GM12878 (cell line): ENCODE data around the gene SNX33.
"Not testable (repeated sequence)": the region's sequence is repeated elsewhere in the genome, so short reads cannot be mapped to it uniquely, and the experiment has no call there.

Experiments
- NR2C1 ChIP-seq: fragments of 450-650 bp; IDR thresholded peaks from 2 replicates; pipeline ENCODE4 v1.6.1; 2017; ENCODE audit warnings: antibody characterized with exemption, mild to moderate bottlenecking, moderate library complexity
- TF ChIP-seq, protein P1 (sequence below): IDR thresholded peaks from 2 replicates; pipeline ENCODE4 v1.6.1; 2011; ENCODE audit warnings: low read depth, mild to moderate bottlenecking, low read length, moderate library complexity, borderline replicate concordance; ENCODE audit errors: extremely low read depth

- TF ChIP-seq, protein P1, sequence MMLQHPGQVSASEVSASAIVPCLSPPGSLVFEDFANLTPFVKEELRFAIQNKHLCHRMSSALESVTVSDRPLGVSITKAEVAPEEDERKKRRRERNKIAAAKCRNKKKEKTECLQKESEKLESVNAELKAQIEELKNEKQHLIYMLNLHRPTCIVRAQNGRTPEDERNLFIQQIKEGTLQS = not testable (repeated sequence)
- TF ChIP-seq NR2C1 = not testable (repeated sequence)
Observed at GRCh38 chr15:75633922-75634321, 13.8 kb upstream of the SNX33 start.
